ENCODE results near the gene THRA.

THRA gene

DNA sequence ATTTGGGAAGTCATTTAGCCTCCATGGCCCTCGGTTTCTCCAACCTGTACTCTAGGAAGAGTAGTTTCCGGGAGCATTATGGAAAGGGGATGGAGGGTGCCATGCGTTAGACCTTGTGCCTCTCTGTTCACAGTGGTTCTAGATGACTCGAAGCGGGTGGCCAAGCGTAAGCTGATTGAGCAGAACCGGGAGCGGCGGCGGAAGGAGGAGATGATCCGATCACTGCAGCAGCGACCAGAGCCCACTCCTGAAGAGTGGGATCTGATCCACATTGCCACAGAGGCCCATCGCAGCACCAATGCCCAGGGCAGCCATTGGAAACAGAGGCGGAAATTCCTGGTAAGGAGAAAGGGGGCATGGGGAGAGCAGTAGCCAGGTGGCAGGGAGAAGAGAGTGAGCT is 21.7 kb downstream of the THRA start:
- TF ChIP-seq, protein P1, sequence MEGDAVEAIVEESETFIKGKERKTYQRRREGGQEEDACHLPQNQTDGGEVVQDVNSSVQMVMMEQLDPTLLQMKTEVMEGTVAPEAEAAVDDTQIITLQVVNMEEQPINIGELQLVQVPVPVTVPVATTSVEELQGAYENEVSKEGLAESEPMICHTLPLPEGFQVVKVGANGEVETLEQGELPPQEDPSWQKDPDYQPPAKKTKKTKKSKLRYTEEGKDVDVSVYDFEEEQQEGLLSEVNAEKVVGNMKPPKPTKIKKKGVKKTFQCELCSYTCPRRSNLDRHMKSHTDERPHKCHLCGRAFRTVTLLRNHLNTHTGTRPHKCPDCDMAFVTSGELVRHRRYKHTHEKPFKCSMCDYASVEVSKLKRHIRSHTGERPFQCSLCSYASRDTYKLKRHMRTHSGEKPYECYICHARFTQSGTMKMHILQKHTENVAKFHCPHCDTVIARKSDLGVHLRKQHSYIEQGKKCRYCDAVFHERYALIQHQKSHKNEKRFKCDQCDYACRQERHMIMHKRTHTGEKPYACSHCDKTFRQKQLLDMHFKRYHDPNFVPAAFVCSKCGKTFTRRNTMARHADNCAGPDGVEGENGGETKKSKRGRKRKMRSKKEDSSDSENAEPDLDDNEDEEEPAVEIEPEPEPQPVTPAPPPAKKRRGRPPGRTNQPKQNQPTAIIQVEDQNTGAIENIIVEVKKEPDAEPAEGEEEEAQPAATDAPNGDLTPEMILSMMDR (conservative IDR thresholded peaks at IDR 0.05; ENCODE audit: low read depth), result no peak
- ChIA-PET POLR2A (ENCODE audit: low non-redundant PET) (interaction anchor here (0.6 kb wide), 1 partner anchor 72 kb away, joined by 6 read pairs; no protein-coding TSS in a partner anchor), CTCF (no interaction called here)
- DNase-seq (ENCODE audit: low spot score), result no peak
- H3K27ac ChIP-seq, result peak overlapping the region; percentile 39

DNA sequence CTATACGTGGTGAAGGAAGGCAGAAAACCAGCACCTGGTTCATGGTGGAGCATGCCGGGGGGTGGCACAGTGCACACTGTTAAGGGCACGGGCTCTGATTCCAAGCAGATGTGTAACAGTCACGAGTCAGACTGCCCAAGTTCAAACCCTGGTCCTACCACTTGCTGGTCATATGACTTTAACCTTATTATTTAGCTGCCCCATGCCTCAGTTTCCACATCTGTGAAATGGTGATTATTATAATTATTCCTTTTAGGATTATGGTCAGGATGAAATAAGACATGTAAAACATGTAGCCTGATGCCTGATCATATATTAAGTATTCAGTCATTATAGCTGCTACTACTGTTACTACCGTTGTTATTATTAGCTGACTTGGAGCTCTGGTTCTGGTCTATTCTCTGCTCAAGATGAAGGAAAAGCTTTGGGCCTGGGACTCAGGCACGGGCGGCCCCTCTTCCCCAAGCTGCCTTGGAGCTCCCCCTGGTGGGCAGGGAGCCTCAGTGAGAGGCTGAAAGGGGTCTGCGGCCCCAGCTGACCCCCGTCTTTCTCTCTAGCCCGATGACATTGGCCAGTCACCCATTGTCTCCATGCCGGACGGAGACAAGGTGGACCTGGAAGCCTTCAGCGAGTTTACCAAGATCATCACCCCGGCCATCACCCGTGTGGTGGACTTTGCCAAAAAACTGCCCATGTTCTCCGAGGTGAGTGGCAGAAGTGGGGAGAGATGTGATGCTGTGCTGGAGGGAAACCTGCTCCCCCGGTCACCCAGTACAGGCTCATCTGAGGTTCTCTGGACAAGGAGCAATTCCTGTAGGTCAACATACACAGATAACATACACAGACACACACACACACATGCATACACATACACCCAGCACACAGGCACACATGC is 23.6 kb downstream of the THRA start:
- no peak for DNase-seq (ENCODE audit: low spot score)
- ChIA-PET CTCF (interaction anchor here (0.5 to 1.9 kb wide), 18 partner anchors 11 to 211 kb away, joined by 3 to 38 read pairs (median 5); partner anchors contain the start of gene CSF3), POLR2A (ENCODE audit: low non-redundant PET) (no interaction called here)
- TF ChIP-seq, protein P1 (conservative IDR thresholded peaks at IDR 0.05; ENCODE audit: low read depth), result peak; percentile 80
- H3K27ac ChIP-seq, result peak overlapping the region; percentile 60

DNA sequence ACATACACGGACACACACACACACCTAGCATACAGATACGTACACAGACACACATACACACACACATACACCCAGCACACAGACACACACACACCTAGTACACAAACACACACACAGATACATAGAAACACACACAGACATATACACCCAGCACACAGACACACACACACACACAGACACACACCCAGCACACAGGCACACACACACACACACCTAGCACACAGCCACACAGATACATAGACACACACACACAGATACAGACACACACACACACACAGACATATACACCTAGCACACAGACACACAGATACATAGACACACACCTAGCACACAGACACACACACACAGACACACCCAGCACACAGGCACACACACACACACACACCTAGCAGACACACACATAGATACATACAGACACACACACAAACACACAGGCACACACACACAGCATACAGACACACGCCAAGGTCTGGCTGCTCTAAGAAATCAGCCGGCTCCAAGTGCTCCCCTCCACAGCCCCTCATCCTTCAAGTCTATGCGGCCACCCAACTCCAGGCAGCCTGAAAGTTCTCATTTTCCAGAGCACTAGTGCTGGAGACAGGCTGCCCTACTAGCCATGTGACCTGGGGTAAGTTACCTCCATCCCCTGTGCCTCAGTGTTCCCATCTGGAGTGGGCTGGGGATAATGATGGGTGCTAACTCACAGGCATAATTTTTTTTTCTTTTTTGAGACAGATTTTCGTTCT is 24.5 kb downstream of the THRA start:
- no peak for DNase-seq (ENCODE audit: low spot score)
- TF ChIP-seq, protein P1 (conservative IDR thresholded peaks at IDR 0.05; ENCODE audit: low read depth), result no peak
- peak overlapping the region; percentile 98 for H3K27ac ChIP-seq
- ChIA-PET POLR2A (ENCODE audit: low non-redundant PET) (no interaction called here), CTCF (interaction anchor here (0.6 to 1.9 kb wide), 11 partner anchors 14 to 210 kb away, joined by 3 to 38 read pairs (median 5); partner anchors contain the start of gene CSF3)

GRCh38 chr17:40087903-40088718 is 25.3 kb downstream of the THRA start:
- ChIA-PET CTCF (interaction anchor here (0.6 kb wide), 1 partner anchor 48 kb away, joined by 4 read pairs; no protein-coding TSS in a partner anchor), POLR2A (ENCODE audit: low non-redundant PET) (no interaction called here)
- peak overlapping the region; percentile 98 for H3K27ac ChIP-seq
- no peak for DNase-seq (ENCODE audit: low spot score)
- TF ChIP-seq, protein P1 (conservative IDR thresholded peaks at IDR 0.05; ENCODE audit: low read depth), result no peak

DNA sequence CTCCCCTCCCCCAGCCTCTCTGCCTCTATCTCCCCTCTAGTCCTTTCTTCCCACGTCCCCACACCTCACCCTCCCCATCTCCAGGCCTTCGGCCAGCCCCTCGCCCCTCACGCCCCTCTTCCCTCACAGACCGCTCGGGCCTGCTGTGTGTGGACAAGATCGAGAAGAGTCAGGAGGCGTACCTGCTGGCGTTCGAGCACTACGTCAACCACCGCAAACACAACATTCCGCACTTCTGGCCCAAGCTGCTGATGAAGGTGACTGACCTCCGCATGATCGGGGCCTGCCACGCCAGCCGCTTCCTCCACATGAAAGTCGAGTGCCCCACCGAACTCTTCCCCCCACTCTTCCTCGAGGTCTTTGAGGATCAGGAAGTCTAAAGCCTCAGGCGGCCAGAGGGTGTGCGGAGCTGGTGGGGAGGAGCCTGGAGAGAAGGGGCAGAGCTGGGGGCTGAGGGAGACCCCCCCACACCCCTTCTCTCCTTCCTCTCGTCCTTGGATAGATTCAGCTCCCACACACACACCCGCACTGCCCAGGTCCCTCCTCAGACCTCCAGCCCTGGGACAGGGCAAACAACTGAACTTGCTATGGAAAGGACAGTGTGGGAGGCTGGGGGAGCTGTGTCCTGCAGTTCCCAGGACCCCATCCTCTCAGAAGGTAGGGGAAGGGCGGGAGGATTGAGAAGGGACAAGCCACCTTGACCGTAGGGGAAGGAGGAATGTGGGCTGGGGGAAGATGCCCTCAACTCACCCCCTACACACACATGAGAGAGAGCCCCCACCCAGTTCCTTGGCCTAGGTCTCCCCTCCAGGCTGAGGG is 26.5 kb downstream of the THRA start:
- ChIA-PET POLR2A (ENCODE audit: low non-redundant PET) (no interaction called here), CTCF (interaction anchor here (0.6 to 1.5 kb wide), 2 partner anchors 14 to 54 kb away, joined by 5 to 7 read pairs; no protein-coding TSS in a partner anchor)
- DNase-seq (ENCODE audit: low spot score), result no peak

More for the DNA sequence above, 26.5 kb downstream of the THRA start:
- TF ChIP-seq, protein P1 (conservative IDR thresholded peaks at IDR 0.05; ENCODE audit: low read depth), result no peak
- peak overlapping the region; percentile 98 for H3K27ac ChIP-seq
